GM12873 (cell line): ENCODE measurements around the gene INF2.

Source experiments
- TF ChIP-seq, protein P1 (sequence below): IDR thresholded peaks from 2 replicates; pipeline ENCODE4 v1.5.1; 2012; ENCODE audit warnings: low read depth, mild to moderate bottlenecking, moderate library complexity, low read length, control low read depth; ENCODE audit not compliant: insufficient read depth; ENCODE audit errors: missing control alignments

Gene INF2

DNA sequence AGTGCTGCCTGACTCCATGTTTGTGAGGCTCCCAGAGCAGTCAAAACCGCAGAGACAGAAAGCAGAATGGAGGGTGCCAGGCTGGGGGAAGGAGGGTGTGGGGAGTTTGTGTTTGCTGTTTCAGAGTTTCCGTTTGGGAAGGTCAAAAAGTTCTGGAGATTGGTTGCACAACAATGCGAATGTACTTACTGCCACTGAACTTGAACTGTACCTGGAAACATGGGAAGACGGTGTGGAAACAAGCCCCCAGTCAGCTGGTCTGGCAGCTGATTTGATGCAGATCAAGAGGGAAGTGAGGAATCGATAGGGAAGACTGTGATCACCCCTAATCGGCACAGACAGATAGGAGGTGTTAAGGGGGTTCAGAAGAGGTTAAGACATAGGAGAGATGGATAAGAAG lies 35.3 kb upstream of the INF2 start:
- TF ChIP-seq, protein P1, sequence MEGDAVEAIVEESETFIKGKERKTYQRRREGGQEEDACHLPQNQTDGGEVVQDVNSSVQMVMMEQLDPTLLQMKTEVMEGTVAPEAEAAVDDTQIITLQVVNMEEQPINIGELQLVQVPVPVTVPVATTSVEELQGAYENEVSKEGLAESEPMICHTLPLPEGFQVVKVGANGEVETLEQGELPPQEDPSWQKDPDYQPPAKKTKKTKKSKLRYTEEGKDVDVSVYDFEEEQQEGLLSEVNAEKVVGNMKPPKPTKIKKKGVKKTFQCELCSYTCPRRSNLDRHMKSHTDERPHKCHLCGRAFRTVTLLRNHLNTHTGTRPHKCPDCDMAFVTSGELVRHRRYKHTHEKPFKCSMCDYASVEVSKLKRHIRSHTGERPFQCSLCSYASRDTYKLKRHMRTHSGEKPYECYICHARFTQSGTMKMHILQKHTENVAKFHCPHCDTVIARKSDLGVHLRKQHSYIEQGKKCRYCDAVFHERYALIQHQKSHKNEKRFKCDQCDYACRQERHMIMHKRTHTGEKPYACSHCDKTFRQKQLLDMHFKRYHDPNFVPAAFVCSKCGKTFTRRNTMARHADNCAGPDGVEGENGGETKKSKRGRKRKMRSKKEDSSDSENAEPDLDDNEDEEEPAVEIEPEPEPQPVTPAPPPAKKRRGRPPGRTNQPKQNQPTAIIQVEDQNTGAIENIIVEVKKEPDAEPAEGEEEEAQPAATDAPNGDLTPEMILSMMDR, result no peak

DNA sequence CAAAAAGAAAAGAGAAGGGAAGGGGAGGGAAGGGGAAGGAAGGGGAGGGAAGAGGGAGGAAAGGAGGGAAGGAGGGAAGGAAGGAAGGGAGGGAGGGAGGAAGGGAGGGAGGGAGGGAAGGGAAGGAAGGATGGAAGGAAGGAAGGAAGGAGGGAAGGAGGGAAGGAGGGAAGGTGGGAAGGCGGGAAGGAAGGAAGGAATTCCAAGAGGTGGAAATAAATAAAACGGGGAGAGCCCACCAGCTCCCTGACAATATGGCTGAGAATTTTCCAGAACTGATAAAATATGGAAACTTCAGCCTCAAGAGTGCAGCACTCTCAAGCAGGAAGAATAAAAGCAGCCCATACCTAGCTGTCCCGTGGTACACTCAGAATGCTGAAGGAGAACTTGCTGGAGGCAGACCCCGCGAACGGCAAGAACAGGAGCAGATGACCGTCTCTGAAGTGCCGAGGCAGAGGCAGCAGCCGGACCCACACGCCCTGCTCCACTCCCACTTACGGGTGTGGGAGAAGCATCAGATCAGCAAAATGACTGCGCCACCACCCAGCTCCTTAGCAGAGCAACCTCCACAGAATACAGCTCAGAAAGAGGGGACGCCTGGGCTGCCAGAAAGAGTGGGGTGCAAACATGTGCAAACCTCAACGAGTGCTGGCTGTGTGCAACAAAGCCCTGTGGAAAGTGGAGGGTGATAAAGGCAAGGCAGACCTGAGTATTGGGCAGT lies 34.1 kb upstream of the INF2 start:
- TF ChIP-seq, protein P1, result no peak

DNA sequence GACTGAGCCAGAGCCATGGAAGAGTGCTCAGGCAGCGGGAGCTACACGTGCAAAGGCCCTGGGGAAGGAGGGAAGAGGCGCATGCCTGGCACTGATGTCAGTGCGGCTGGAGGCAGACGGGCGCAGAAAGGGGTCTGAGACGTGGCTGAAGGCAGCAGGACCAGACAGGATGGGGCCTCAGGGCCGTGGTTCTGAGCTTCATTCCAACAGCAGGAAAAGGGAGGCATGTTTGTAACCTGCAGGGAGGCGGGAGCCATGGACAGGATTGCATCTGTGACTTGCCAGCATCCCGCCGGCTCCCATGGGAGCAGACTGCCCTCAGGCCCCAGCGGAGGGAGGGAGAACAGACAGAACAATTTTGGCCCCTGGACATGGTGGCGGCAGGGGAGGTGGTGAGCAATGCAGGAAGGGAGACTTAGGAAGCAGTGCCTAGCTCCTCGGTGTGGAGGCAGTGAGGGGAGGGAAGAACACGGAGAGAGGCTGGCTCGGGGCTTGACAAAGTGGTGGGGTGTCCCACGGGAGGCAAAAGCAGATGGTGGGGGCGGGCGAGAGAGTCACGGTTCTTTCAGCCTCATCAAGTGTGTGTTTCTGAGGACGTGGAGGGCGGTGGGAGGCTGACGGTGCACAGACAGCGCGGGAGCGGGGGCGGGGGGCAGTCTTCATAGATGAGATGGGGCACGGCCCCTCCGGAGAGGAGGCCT lies 33.3 kb upstream of the INF2 start:
- TF ChIP-seq, protein P1, result no peak

DNA sequence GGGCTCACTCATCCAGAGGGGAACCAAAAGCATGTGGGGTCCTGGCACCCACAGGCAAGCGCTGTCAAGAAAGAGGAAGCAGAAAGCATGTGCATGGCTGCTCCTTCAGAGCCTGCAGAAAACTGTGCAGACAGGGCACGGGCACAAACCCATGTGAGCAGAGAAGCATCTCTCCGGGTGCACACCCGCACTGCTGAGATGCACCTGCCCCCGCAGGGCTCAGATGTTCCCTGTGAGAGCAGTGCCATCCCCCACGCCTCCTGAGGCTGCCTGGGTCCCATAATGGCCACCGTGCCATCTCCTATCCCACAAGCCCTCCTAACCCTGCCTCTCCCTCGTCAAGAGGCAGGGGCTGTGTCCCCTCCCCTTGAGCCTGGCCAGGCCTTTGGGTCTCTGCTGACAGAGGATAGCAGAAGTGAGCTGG lies 32.3 kb upstream of the INF2 start:
- TF ChIP-seq, protein P1, result no peak

DNA sequence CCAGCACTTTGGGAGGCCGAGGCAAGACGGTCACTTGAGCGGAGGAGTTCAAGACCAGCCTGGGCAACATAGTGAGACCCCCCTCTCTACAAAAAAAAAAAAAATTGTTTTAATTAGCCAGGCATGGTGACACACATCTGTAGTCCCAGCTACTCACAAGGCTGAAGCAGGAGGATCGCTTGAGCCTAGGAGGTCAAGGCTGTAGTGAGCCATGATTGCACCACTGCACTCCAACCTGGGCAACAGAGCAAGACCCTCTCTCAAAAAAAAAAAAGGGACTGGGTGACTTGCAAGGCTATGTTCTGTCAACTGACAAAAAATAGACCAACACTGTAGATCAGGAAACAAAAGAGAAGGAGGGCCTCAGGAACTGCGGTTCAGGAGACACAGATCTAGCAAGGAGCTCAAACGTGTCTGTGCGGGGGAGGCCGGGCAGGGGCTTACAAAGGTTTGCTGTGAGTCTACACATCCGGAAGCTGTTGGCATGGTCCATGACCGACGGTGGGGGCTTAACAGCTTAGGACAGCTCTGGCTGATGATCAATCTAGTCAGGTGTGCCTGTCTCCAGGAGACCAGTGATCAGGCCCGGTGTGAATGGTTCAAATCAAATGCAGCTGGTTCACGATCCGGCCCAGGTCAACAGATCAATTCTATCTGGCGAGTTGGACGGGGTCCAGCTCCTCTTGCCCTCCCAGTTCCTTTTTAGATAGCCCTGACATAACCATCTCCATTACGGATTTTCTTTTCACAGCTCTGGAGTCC lies 31.7 kb upstream of the INF2 start:
- TF ChIP-seq, protein P1, result no peak

DNA sequence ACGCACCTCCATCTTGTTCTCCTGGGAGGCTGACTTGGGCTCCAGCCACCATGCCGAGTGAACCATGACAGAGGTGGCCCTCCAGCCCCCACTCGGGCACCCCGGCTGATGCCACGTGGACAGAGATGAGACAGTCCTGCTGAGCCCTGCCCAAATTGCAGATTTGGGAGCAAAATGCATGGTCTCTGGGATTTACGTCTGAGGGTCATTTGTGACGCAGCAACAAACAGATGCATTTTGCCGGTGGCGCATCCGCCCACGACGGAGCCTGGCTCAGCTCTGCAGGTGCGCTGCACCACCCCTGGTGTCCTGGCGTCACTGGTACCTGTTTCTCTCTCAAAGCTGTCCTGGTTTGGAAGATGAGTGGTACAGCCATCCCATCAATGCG lies 31.1 kb upstream of the INF2 start:
- TF ChIP-seq, protein P1, result no peak

DNA sequence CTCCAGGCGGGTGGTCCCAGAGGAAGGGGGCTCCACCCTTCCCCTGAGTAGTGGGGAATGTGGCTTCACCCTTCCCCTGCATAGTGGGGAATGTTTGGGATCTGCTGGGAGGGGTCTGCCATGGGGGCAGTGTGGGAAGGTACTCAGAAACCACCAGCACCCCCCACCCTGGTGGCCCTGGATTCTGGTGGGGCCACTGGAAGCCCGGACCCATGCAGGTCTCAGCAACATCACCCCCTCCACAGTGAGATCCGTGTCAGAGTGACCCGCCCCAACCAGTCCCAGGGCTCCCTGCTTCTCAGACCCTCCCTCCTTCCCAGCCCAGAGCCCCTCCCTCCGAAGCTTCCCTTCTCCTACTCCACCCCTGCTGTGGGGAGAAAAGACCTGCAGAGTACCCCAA lies 30.3 kb upstream of the INF2 start:
- TF ChIP-seq, protein P1, result no peak
